Lung (tissue), 16 donors: ENCODE results near the gene CD163. TPM values are rescaled to one million over a fixed set of nuclear protein-coding genes. Genes with fewer than 3 reads are reported as not detected.
A peak's percentile ranks its signal among the peaks of the same experiment; 100 is the strongest.

Source experiments
- ATAC-seq: fragments of 200-7000 bp; cut with Tn5 transposase; one replicate; pipeline ENCODE4 v1.9.1; 2020; ENCODE audit warnings: moderate number of reproducible peaks; ENCODE audit not compliant: insufficient read depth, low FRiP score
- DNase-seq, 3 donors: peaks; one replicate each; pipeline ENCODE4 v3.0.0-alpha.2; 2013 to 2017
- H3K27ac ChIP-seq, 2 donors: one replicate each; pipeline ENCODE4 v1.5.1; 2013; ENCODE audit warnings: mild to moderate bottlenecking in 2 of 2, moderate library complexity in 2 of 2, control low read depth in 1 of 2, inconsistent platforms in 1 of 2, low read depth in 1 of 2, low read length in 1 of 2
- H3K27me3 ChIP-seq, 3 donors: one replicate each; pipeline ENCODE4 v1.5.1; 2013; ENCODE audit warnings: low read length in 2 of 3; ENCODE audit not compliant: control insufficient read depth in 3 of 3, insufficient read depth in 3 of 3
- H3K36me3 ChIP-seq, 4 donors: one replicate each; pipeline ENCODE4 v1.5.1; 2013; ENCODE audit warnings: low read length in 4 of 4, mild to moderate bottlenecking in 1 of 4, moderate library complexity in 1 of 4; ENCODE audit not compliant: control insufficient read depth in 4 of 4, insufficient read depth in 4 of 4
- H3K4me1 ChIP-seq, 5 donors: one replicate each; pipeline ENCODE4 v1.5.1; 2013; ENCODE audit warnings: low read length in 5 of 5, mild to moderate bottlenecking in 2 of 5, moderate library complexity in 1 of 5; ENCODE audit not compliant: control insufficient read depth in 5 of 5, insufficient read depth in 5 of 5
- H3K4me3 ChIP-seq: one replicate; pipeline ENCODE4 v1.5.1; 2013; ENCODE audit warnings: mild to moderate bottlenecking, control low read depth, moderate library complexity
- H3K9ac ChIP-seq, 2 donors: one replicate each; pipeline ENCODE4 v1.5.1; 2013; ENCODE audit warnings: low read length in 2 of 2, control low read depth in 1 of 2; ENCODE audit not compliant: insufficient read depth in 1 of 2
- H3K9me3 ChIP-seq, 4 donors: one replicate each; pipeline ENCODE4 v1.5.1; 2013; ENCODE audit warnings: low read length in 3 of 4, mild to moderate bottlenecking in 1 of 4, moderate library complexity in 1 of 4; ENCODE audit not compliant: control insufficient read depth in 4 of 4, insufficient read depth in 3 of 4
- CTCF ChIP-seq: IDR thresholded peaks from 2 replicates; pipeline ENCODE4 v1.5.1; 2012; ENCODE audit warnings: mild to moderate bottlenecking; ENCODE audit errors: control extremely low read depth, extremely low read depth
- WGBS, 2 donors: extraction: QIAGEN DNeasy Blood & Tissue Kit; methylation state at CpG; one replicate each; pipeline ENCODE4 v1.1.7; 2013; 5-methylcytosine and 5-hydroxymethylcytosine counted together
- long read RNA-seq, 5 donors: transcript quantifications; one replicate each; lab custom pipeline, GENCODE V29; 2026
- polyA plus RNA-seq, 2 donors: library from polyadenylated mRNA; stranded (reverse); fragments of 200-250 nt; gene quantifications; one replicate each; pipeline ENCODE4 v1.2.1, GENCODE V29; 2013
- total RNA-seq, 2 donors: library from RNA; depleted of rRNA in 1 of 2; stranded (reverse); fragments of >200 nt in 1 of 2; gene quantifications; one replicate each; pipeline ENCODE4 v1.2.1, GENCODE V29; 2014 to 2021
- donor health status: control.
- donor health status: control.
- donor health status: Bipolar disorder and iron deficiency.
- donor health status: healthy.
- donor health status: DM: yes; HTN: yes; CAD: no.

CD163 gene
- 100 to 1,000 TPM in 1 of 2 donors, 10 to 100 TPM in 1; 41.5 to 596 TPM for total RNA-seq
- 1,000 to 10,000 TPM in 1 of 2 donors, 100 to 1,000 TPM in 1; 101 to 1,601 TPM for polyA plus RNA-seq
- long read RNA-seq, donor 1, partial matches to known transcripts = 0 of 1 reads
- long read RNA-seq, donor 1, other reads (novel, unspliced or antisense) = 0 of 1 reads
- long read RNA-seq, donor 2 = 0 reads
- long read RNA-seq, donor 3 = 0 reads
- long read RNA-seq, donor 4 = 0 reads
- long read RNA-seq, donor 5, full-length matches to known transcripts = 1 of 1 reads
- long read RNA-seq, donor 5, partial matches to known transcripts = 0 of 1 reads
- long read RNA-seq, donor 5, other reads (novel, unspliced or antisense) = 0 of 1 reads

GRCh38 chr12:7503686-7504415 is at the start of gene CD163:
TSS of gene CD163 (minus strand) at chr12:7503777. CDS start at chr12:7503690, 87 bp downstream.
- Histone ChIP-seq H3K27ac (peak within 1 kb of the TSS in 1 of 2 donors; percentile 16), H3K9me3 (no peaks in the 10 kb centered on the region), H3K4me3 (no peak within 1 kb of the TSS), H3K9ac (no peak within 1 kb of the TSS), H3K36me3 (no peaks in the 10 kb centered on the region), H3K27me3 (no peaks in the 10 kb centered on the region), H3K4me1 (no peaks in the 10 kb centered on the region)
- DNase-seq = peak in 1 of 3 donors; percentile 10
- ATAC-seq = no peak
- no peak for TF ChIP-seq CTCF
- 29 to 56% methylated on average over 2 of the region's 2 CpGs for WGBS, 2 donors

GRCh38 chr12:7542813-7543212 is 39.2 kb upstream of the CD163 start:
- Histone ChIP-seq H3K9ac (no peak overlapping the region), H3K27me3 (no peaks in the 10 kb centered on the region), H3K4me3 (no peak overlapping the region), H3K9me3 (no peaks in the 10 kb centered on the region), H3K36me3 (no peaks in the 10 kb centered on the region), H3K4me1 (peaks cover 0 to 5% (median 0%) of the 10 kb centered on the region in 5 donors), H3K27ac (no peak overlapping the region)
- no peak for TF ChIP-seq CTCF
- DNase-seq (peak in 2 of 3 donors; percentile 49 to 57), ATAC-seq (peak; percentile 81)

- DNase-seq = no peak
- 68 to 71% methylated on average over 8 of the region's 8 CpGs for WGBS, 2 donors
- ATAC-seq = no peak
Observed at GRCh38 chr12:7542046-7542445, 38.5 kb upstream of the CD163 start.

More at GRCh38 chr12:7542046-7542445, 38.5 kb upstream of the CD163 start:
- Histone ChIP-seq H3K27me3 (no peaks in the 10 kb centered on the region), H3K9me3 (no peaks in the 10 kb centered on the region), H3K36me3 (no peaks in the 10 kb centered on the region), H3K9ac (no peak overlapping the region), H3K27ac (peak overlapping the region in 1 of 2 donors; percentile 63), H3K4me1 (peaks cover 0 to 5% (median 0%) of the 10 kb centered on the region in 5 donors), H3K4me3 (no peak overlapping the region)
- no peak for TF ChIP-seq CTCF
